GM18508 (cell line): ENCODE measurements around the gene TNFRSF8.
"Not testable (repeated sequence)": the region's sequence is repeated elsewhere in the genome, so short reads cannot be mapped to it uniquely, and the experiment has no call there.

Experiments used
- ATAC-seq: cut with Tn5 transposase; IDR thresholded peaks from one replicate; pipeline ENCODE4 v1.9.1; 2021; ENCODE audit warnings: moderate number of reproducible peaks; ENCODE audit not compliant: insufficient read depth, unreplicated experiment

TNFRSF8 gene

DNA sequence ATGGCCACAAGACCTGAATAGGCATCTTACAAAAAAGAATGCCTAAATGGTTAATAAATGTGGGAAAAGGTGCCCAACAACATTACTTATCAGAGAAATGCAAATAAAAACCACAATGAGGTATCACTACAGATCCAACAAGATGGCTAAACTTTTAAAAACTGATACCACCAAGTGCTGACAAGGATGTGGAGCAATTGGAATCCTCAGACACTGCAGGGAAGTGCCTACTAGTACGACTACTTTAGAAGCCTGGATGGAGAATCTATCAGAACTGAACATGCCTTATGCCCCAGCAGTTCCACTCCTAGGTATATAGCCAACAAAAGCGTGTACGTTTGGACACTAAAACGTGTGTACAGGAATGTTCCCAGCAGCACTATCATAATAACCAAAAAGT is 19.9 kb downstream of the TNFRSF8 start:
- ATAC-seq = no peak

DNA sequence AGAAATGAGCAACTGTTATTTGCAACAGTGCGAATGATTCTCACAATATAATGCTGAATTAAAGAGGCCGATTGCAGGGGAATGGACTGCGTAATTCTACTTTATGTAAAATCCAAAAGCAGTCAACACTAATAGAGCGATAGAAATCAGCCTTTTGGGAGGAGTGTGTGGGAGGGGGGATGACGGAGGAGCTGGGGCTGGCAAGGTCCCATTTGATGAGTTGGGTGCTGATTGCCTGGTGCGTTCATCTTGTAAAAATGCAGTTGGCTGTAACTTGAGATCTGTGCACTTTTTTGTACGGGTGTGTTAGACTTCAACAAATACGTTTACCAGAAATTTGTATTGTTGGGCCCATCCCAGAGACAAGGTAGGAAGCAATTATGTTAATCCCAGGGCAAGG is 20.7 kb downstream of the TNFRSF8 start:
- ATAC-seq = no peak

DNA sequence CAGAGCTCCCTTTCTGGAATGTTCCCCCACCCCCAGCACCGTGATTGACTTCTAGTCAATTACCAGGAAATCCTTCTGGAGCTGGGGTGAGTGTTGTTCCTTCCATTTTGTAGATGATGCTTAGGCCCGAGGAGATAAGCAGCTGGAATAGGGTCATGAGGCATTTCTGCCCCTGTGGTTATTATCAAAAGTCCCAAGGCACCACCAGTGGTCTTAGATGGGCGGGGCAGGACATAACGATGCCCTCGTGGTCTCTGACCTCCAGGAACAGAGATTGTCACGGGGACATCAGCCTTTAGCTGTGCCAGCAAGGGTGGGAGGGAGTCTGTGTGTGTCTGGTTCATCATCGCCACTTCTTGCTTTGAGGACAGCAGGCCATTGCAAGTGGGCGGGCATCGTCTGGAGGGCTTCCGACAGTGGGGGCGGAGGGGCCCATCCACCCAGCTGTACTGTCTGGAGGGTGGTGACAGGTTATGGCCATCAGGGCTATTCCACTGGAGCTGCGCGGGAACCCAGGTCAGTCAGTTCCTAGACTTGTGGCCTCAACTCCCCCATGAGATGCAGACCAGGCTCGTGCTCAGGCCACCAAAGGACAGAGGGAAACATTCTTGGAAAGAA is 22.6 kb downstream of the TNFRSF8 start:
- ATAC-seq = no peak

GRCh38 chr1:12087797-12088314 is 24.8 kb downstream of the TNFRSF8 start:
- no peak for ATAC-seq

DNA sequence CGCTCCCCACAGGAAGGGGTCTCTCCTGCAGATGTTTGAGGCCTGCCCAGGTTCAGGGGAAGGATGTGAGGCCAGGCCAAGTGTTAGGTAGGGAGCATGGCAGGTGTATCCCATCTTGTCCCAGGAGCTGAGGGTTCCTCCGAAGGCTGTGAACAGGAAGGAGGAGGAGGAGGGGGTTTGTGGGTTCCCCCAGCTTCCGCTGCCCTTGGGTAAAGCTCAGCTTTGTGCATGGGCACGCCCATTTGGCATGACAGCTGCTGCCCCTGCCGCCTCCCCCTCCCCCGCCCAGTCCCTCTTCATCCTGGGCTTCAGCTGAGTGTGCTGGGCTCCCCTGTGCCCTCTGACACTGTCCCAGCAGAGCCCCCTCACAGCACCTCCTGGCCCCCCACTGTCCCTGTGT is 25.5 kb downstream of the TNFRSF8 start:
- ATAC-seq = no peak

GRCh38 chr1:12090326-12090725 is 27.2 kb downstream of the TNFRSF8 start:
- ATAC-seq = no peak

- ATAC-seq = no peak
Measured at GRCh38 chr1:12091191-12091590, 28.1 kb downstream of the TNFRSF8 start.

DNA sequence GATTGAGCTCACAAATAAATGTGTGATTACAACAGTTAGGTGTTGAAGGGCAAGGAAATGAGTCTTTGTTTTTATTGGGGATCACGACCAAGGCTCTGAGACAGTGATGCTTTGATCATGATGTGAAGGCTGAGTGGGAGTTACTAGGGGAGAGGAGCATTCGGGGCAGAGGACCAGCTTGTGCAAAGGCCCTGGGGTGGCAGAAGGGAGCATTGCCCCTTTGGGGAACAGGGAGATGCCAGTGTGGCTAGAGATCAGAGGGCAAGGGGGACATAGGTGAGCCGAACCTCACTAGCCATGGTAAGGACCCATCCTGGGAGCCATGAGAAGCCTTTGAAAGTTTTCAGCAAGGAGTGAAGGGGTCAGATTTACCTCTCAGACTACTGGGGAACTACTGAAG is 31.1 kb downstream of the TNFRSF8 start:
- no peak for ATAC-seq

- no peak for ATAC-seq
Measured at GRCh38 chr1:12095452-12096263, 32.6 kb downstream of the TNFRSF8 start.

- ATAC-seq = no peak
Measured at GRCh38 chr1:12096615-12097014, 33.5 kb downstream of the TNFRSF8 start.

GRCh38 chr1:12097321-12097720 is 34.2 kb downstream of the TNFRSF8 start:
- ATAC-seq = no peak

DNA sequence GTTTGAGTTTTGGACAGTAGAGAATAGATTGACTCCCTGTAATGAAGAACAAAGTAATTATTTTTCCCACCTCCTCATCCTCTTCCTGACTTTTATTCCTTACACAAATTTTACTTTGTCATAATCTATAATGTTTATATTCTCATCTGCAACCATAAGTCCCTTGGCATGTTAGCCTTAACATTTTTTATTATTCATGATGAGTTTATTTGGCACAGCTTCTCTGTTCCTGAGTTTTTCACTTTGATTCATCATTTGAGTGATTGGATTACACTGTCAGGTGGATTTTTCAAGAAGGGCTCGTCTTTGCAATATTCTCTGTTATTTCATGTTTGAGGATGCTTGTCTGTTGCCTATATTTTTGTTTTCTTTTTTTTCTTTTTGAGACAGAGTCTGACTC is 35.7 kb downstream of the TNFRSF8 start:
- no peak for ATAC-seq

GRCh38 chr1:12099610-12100009 is 36.5 kb downstream of the TNFRSF8 start:
- ATAC-seq = no peak

GRCh38 chr1:12100071-12100470 is 37.0 kb downstream of the TNFRSF8 start:
- ATAC-seq = no peak

DNA sequence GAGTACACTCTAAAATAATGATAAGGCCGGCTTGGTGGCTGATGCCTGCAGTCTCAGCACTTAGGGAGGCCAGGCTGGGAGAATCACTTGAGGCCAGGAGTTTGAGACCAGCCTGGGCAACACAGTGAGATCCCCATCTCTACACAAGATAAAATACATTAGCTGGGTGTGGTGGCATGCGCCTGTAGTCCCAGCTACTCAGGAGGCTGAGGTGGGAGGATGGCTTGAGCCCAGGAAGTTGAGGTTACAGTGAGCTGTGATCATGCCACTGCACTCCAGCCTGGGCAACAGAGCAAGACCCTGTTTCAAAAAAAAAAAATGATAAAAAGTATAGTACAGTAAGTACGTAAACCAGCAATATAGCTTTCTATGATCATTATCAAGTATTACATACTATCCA is 38.0 kb downstream of the TNFRSF8 start:
- ATAC-seq = not testable (repeated sequence)

DNA sequence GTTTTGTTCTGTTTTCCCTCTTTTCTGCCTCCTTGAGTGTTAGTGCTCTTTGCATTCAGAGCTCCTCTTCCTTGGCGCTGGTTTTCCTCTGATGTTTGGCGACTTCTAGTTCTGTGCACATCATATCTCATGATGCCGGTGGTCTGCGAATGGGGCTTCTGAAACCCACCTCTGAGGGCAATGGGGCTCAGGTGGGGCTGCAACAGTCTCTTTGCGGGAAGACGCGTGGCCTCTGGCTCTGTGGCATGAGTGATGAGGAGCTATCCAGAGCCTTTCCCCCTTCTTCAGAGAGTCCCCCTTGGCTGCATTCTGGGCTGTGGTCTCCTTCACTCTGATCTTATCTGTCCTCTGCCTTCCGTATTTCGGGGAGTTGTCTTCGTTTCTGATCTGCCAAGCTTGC is 39.0 kb downstream of the TNFRSF8 start:
- no peak for ATAC-seq

GRCh38 chr1:12104417-12104816 is 41.3 kb downstream of the TNFRSF8 start:
- ATAC-seq = no peak

DNA sequence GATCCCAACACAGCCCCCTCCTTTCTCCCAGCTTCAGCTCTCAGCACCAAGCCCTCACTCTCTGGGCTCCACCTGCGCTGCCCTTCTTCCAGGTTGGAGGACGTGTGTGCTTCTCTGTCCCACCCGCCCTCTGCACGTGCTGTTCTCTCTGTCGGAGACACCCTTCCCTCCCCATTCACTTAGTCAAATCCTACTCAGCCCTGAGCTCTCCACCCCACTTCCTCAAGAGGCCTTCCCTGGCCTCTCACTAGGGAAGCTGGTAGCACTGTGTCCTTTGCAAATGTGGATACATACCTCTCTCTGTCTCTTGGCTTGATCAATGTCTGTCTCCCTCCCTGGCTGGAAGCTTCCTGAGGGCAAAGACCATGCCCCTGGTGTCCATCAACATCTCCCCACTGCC is 43.0 kb downstream of the TNFRSF8 start:
- ATAC-seq = no peak

- not testable (repeated sequence) for ATAC-seq
Measured at GRCh38 chr1:12106861-12107260, 43.8 kb downstream of the TNFRSF8 start.

GRCh38 chr1:12107718-12108117 is 44.6 kb downstream of the TNFRSF8 start:
- no peak for ATAC-seq

DNA sequence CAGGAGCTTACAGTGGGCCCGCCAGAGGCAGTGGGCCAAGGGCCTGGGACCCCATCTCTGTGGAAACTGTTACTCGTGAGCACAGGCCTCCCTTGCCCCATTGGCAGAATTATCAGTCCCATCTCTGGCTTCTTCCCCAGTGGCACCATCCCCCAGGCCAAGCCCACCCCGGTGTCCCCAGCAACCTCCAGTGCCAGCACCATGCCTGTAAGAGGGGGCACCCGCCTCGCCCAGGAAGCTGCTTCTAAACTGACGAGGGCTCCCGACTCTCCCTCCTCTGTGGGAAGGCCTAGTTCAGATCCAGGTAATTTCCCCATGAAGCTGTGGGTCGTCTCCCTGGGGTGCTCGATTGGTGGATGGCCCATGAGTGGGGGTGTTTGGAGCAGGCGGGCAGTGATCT is 46.8 kb downstream of the TNFRSF8 start:
- no peak for ATAC-seq

- no peak for ATAC-seq
Measured at GRCh38 chr1:12111741-12112140, 48.6 kb downstream of the TNFRSF8 start.
